Fibroblast of the conjunctiva (primary cell): ENCODE data around the gene MYL10.

ENCODE experiments used
- DNase-seq: peaks from one replicate; pipeline ENCODE4 v3.0.0-alpha.2; 2010; ENCODE audit warnings: low read depth

The MYL10 gene

DNA sequence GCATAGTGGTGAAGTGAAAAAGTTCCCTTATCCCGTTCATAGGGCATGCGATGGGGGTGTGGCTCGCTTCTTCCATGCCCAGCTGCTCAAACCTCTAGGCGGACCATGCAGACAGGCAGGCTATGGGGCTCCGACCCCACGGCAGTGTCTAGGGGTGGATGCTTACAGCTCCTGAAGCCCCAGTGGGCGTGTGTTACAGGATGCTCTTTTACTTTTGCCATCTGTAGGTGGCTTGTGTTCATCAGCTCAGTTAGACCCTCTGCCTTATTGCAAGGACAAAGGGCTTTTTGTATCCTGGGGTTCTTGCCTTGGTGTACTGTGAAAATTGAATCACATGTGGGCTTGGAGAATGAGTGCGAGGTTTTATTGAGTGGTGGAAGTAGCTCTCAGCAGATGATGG, at the start of gene MYL10:
Gene MYL10, minus strand, starts transcription at position 126 of the 400 bp plus-strand sequence. CDS start 178 bp downstream, outside the sequence.
- no peak for DNase-seq

DNA sequence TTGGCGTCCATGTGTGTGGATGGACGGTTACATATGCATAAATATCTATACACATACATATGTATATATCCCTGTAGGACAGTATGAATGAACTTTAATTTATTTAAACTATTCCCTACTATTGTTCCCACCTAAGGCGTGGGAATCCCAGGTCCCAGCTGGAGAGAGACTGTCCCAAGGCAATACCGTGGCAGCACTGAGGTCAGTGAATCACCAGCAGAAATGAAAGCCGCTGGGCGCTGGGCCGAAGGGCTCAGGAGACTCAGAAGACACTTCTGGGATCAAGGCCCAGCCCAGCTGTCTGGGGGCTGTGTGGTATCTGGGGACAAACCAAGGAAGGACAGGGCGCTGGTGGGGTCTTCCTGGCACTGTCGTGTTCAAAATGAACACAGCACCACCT, 49.6 kb upstream of the MYL10 start:
- DNase-seq = no peak

DNA sequence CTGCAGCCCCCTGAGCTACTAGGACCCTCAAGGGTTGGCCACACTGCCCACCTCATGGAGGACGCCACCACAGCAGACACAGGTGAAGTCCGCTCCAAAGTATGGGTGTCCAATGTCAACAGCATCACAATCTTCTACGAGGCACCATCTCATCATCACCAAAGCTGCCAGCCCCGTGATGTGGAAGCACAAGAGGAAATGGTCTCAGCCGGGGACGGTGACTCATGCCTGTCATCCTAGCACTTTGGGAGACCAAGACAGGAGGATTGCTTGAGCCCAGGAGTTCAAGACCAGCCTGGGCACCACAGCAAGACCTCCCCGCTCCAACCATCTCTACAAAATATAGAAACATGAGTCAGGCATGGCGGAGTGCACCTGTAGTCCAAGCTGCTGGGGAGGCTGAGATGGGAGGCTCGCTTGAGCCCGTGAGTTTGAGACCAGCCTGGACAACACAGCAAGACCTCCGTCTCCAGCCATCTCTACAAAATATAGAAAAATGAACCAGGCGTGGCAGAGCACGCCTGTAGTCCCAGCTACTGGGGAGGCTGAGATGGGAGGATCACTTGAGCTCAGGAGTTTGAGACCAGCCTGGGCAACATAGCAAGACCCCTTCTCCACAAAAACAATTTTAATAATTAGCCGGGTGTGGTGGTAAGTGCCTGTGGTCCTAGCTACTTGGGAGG, 48.8 kb upstream of the MYL10 start:
- DNase-seq = no peak

DNA sequence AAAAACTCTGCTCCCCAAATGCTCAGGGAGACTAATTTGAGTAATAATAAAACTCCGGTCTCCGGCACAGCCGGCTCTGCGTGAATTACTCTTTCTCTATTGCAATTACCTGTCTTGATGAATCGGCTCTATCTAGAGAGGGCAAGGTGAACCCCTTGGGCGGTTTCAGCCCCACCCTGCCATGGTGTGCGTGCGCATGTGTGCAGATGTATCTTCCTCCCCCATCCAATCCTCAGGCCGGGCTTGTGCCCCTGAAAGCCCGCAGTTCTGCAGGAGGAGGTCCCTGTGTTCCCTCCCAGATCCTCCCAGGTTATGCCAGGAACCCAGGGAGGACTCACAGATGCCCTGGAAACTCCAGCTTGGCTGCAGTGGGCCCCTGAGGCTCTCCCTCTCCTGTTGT, 48.3 kb upstream of the MYL10 start:
- DNase-seq = no peak

DNA sequence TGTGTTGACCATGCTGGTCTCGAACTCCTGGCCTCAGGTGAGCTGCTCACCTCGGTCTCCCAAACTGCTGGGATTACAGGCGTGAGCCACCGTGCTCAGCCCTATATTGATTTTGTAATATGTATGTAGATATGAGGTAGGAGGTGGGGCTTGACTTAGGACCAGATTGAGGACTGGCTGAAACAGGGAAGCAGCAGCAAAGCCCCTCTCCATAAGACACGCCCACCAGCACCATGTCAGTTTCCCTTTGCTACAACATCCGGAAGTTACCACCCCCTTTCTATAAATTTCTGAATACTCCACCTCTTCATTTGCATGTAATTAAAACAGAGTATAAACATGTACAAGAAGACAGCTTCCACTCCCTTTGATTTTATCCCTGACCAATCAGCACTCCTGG, 47.9 kb upstream of the MYL10 start:
- no peak for DNase-seq

DNA sequence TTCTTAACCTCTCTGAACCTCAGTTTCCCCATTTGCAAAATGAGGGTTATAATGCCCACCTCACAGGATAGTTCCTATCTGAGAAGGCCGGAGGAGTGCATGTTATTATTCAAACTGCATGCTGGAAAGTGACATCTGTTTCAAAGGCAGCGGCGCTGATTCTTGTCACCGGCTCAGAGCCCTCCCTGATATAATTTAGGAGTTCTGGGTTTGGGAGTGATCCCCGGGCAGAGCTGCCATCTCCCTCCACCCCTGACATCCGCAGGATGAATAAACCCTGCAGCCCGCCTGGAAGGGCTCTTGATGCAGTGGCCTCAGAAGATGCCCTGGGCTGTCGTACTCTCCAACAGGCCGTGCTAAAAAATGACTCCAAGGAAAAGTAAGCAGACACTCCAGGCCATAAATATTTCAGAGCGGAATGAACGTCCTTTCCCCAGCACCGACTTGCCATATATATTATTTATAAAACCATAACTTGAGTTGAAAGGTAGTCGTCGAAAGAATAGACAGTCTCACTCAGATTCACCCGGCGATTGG, 47.0 kb upstream of the MYL10 start:
- no peak for DNase-seq

DNA sequence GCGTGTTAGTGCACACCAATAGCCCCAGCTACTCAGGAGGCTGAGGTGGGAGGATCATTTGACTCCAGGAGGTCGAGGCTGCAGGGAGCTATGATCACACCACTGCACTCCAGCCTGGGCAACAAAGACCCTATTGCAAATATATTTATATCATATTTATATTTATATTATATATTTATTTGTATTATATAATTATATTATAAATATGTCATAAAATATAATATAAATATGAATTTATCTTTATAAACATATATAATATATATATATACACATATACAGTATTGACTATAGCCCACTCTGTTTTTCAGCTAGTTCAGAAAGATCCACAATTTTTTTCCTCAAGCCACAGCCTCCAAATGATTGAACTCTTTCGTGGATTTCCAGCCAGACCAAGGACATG, 45.3 kb upstream of the MYL10 start:
- DNase-seq = no peak

DNA sequence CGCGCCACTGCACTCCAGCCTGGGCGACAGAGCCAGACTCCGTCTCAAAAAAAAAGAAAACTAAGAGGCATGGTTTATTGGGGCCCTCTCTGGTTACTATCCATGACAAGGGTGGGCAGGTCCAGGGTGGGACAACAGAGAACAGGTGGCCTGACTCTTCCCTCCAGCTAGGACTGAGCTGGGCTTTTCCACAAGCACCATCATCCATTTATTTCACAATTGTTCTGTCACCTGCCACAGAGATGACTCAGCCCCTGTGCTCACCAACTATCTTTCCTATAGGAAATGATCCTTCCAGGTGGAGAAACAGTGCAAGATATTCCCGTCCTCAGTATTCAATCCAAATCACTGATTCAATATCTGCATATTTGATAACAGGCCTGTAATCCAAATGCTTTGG, 44.9 kb upstream of the MYL10 start:
- DNase-seq = no peak

DNA sequence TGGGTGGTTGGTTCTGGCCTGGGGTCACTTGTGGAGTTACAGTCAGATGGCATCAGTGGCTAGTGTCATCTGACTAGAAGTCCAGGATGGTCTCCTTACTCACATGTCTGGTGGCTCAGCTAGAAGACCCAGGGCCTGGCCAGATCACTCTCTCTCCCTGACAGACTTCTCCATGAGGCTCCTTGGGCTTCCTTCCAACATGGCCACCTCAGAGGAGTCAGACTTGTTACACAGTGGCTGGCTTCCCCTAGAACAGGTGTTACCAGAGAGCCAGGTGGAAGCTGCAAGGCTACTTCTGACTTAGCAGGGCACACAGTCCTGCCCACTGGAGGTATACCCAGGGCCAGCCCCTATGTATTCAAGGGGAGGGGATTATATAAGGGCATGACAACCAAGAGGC, 44.2 kb upstream of the MYL10 start:
- DNase-seq = no peak

DNA sequence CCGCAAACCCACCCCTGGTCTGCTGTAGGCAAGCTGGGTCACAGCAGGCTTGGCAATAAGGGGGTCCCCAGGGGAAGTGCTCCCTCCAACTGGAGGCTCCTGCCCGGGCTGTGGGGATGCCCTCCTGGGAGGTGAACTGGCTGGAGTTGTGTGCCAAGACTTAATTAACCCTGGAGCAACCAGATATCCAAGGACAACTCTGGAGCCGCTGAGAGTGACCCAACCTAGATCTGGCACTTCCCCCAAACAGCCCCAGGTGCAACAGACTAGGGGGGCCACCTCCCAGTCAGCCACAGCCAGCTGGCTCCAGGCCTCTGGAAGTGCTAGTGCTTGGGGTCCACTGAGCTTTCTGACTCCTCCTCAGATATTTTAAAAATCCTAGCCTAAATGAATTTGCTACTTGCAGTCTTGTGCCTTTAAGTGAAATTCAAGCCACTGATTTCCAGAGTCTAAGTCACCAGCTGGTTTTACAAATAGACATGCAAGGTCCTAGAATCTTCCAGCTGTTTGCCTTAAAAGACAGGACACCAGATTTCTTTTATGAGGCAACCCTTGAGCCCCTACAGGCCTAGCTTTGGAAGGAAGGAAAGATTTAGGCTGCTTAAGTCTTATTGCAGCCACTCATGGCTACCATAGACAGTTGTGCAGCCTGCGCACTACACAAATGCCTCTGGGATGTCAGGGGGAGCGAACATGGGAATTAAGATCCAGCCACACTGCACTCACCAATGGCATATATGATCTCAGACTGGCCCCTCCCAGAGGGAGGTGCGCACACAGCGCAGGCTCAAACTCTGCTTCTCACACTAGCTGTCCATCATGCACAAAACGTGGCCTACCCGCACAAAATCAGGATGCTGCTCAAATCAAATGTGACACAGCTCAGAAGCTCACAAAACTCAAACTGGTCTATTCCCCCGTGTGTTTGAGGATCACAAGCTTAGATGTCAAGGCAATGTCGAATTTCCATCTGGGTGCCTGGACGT, 42.6 kb upstream of the MYL10 start:
- no peak for DNase-seq

DNA sequence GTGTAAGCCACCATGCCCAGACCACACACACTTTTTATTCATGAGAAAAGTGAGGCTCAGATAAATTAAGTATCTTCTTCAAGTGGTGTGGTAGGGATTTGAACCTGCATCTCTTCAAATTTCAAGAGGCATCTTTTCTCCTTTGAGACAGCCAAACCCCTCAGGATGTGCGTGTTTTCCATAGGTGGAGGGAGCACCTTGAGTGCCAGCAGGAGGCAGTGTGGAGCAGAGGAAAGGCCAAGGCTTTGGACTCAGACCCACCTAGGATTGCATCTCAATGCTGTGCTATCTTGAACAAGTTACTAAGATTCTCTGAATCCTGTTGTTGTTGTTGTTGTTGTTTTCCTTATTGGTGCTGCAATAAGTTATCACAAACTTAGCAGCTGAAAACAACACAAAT, 40.2 kb upstream of the MYL10 start:
- no peak for DNase-seq

DNA sequence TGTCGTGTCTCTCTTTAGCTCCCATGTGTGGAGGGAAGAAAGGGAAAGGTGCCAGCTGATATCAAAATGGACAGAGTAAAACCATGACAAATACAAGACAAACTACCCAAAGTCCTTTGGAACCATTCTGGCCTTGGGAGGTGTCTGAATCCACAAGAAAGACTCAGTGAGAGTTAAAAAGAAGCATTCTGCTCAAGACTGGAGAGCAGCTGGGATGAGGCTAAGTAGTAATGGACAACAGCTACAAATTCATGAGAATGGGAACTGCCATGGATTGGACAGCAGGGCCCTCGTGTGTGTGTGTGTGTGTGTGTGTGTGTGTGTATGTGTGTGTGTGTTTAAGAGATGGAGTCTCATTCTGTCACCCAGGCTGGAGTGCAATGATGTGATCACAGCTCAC, 39.6 kb upstream of the MYL10 start:
- DNase-seq = no peak

DNA sequence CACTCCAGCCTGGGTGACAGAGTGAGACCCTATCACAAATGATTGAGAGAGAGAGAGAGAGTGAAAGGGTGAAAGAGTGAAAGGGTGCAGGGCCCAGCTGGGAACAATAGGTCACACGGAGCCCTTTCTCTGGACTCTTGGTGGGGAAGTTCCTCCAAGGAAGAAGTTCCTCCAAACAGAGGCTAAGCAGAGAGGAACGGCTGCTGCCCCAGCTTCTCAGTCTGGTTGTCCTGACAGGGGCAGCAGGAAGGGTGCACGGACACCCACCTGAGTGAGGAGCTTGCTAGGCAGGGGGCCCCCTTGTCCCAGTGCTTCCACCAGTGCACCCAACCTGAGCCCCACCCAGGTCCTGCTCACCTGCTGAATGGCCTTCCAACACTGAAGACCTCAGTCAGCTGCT, 38.8 kb upstream of the MYL10 start:
- DNase-seq = no peak

DNA sequence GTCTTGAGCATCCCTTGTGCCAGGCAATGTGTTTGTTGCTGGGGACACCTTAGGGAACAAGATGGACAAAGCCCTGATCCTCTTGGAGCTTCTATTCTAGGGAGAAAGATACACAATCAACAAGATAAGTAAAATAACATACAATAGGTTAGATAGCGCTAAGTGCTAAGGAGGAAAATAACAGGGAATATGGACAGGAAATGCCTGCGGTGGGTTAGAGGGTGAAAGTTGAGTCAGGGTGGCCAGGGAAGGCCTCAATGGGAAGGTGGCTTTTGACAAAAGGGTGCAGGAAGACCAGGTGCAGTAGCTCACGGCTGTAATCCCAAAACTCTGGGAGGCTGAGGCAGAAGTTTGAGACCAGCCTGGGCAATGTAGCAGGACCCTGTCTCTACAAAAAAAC, 38.3 kb upstream of the MYL10 start:
- DNase-seq = no peak

DNA sequence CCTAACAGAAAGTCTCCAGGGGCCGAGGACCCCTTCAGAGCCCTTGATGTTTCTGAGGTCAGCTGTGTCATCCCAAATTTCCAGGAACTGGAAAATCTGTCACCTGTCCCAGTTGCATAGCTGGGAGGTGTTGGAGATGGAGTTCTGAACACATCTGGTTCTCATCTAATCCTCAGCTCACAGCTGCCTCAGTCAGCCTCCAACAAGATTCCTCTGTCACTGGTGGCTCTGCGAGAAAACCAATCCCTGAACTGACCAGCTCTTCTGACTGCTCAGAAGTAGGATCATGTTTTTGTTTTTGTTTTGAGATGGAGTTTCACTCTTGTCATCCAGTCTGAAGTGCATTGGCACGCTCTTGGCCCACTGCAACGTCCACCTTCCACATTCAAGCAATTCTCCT, 37.6 kb upstream of the MYL10 start:
- no peak for DNase-seq

DNA sequence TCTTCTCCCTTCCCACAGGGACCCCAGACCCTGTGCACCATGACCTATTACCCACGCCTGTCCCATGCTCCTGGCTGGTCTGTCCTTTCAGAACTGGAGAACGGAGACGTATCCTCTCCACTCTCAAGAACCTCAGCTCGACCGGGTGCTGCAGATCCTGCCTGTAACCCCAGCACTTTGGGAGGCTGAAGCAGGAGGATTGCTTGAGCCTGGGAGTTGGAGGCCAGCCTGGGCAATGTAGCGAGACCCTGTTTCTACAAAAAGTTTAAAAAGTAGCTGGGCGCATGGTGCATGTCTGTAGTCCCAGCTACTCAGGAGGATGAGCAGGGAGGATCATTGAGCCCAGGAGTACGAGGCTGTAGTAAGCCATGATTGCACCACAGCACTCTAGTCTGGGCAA, 37.2 kb upstream of the MYL10 start:
- no peak for DNase-seq

DNA sequence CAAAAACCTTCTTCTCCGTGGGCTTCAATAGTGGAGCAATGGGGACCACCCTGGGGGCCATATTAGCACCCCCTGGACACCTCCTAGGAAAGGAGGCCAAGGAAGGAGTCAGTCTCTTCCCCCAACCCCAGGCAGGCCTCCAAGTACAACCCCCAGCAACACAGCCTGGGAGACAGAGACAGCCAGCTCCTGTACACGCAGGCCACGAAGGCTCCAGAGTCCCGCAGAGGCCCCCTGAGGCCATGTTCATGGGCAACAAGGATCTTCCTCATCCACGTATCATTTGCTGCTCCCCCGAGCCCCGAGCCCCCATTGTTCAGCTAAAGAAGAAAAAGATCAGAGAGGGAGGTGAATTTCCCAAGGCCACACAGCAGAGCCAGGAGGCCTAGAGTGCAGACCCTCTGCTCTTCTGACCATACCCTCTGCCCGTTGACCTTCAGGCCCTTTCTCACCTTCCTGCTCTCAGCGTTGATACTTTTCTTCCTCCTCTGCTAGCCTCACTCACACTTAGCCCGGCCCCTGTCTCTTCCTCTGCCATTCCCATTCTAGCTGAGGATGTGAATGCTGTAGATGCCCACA, 35.9 kb upstream of the MYL10 start:
- DNase-seq = no peak

DNA sequence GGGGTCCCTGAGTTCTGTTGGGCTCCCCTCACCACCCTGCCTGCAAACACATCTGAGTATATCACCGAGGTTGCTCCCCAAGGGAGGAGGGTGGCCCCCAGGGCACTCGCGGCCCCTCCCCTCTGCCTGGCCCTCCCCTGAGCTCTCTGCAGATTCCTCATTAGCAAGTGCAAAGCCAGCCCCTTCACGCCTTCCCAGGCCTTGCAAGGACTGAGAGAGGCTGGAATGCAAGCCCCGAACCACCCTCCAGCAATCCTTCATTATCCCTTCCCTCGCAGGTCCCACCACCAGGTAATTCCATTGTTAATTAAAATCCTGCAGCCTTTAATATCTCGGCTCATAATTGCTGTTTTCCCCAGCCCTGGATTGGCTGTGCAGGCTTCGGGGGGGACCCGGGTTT, 35.3 kb upstream of the MYL10 start:
- no peak for DNase-seq

DNA sequence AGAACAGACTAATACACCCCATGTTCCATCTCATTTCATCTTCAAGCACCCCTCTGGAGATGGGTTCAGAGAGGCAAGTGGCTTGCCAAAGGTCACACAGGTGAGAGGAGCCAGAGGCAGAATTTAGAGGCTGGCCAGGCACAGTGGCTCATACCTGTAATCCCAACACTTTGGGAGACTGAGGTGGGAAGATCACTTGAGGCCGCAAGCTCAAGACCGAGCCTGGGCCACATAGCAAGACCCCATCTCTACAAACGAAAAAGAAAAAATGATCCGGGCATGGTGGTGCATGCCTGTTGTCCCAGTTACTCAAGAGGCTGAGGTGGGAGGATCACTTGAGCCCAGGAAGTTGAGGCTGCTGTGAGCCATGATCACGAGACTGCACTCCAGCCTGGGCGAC, 34.7 kb upstream of the MYL10 start:
- no peak for DNase-seq

DNA sequence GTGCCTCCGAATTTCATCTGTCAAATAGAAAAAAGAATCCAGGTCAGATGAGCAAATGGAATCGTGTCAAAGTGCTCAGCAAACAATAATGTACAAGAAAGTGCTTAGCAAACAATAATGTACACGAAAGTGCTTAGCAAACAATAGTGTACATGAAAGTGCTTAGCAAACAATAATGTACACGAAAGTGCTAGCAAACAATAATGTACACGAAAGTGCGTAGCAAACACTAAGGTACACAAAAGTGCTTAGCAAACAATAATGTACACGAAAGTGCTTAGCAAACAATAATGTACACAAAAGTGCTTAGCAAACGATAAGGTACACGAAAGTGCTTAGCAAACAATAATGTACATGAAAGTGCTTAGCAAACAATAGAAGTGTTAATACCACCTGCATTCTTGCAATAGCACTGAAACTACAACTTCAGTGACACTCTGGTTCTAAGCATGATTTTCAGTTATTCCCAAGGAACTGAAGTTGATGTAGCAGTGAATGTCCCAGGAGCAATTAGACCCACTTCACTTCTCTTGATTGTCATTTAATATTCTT, 33.4 kb upstream of the MYL10 start:
- no peak for DNase-seq

DNA sequence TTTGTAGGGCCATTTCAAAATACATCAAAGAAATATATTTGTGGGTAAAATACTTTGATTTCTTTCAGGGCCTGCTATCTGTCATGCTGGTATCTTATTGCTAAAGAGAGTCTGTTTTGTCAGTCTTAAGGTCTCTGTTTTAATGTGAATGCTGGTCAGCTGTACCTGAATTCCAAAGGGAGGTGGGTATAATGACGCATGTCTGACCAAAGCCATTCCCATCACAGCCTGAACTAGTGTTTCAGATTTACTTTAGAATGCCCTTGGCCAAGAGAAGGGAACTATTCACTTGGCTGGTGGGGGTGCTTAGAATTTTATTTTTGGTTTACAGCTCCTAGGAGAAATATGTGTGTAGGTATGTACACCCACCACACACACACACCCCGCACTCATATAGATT, 30.6 kb upstream of the MYL10 start:
- DNase-seq = no peak

DNA sequence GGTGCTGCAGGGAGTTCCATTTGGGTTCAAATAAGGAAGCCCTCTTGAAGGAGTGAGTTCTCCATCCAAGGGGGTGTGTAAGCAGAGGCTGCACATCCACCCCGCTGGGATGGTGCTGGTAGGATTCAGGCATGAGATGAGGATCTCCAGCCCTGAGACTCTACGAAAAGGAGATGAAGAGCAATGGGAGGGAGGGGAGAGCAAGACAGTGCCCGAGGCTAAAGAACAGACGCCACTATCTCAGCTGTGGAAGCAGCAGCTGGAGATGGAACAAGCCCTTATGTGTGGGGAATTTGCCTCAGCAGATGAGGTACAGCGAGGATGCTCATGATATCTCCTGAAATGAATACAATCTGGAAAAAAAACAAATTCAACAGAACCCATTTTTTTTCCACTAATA, 28.1 kb upstream of the MYL10 start:
- no peak for DNase-seq

DNA sequence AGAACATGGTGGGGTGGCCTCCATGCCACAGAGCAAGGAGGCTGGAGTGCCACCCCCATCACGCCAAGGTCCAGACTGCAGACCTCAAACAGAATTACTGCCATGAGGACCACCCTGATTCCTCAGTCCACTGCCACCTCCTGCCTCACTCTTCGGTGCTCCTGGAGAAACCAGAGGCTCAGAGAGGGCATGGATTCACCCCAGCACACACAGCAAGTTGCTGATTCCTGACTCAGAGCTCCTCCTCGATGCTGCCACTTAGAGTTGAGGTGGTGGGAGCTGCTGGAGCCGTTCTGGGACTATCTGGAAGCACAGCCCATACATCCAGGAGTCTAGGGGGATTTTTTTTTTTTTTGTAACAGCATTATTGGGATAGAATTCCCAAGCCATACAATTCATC, 22.0 kb upstream of the MYL10 start:
- no peak for DNase-seq
